PC-3 (cell line): ENCODE measurements around the gene ANKRD11. TPM values are rescaled to one million over a fixed set of nuclear protein-coding genes. Genes with fewer than 3 reads are reported as not detected.

ENCODE experiments used
- ATAC-seq: fragments of 200-7000 bp; cut with Tn5 transposase; 2 replicates; pipeline ENCODE4 v1.9.1; 2020; ENCODE audit warnings: mild to moderate bottlenecking, moderate library complexity
- BruUV-seq: library from RNA; stranded (reverse); fragments of 400-500 nt; replicated peaks from 2 replicates; lab custom pipeline; 2021; lab: Mats Ljungman, UMichigan
- CTCF ChIA-PET: fragments of 300-600 bp; sonication (Branson Sonifier 250); formaldehyde crosslinking; loops from one replicate; lab custom pipeline; 2022; ENCODE audit warnings: antibody characterized with exemption; lab: Charles Lee
- POLR2A ChIA-PET: fragments of 300-600 bp; sonication (Branson Sonifier 250); formaldehyde crosslinking; loops from one replicate; lab custom pipeline; 2022; ENCODE audit warnings: antibody characterized with exemption; ENCODE audit not compliant: unreplicated experiment; lab: Charles Lee
- DNase-seq: peaks from one replicate; pipeline ENCODE4 v3.0.0-alpha.2; 2015
- H2AFZ ChIP-seq: fragments of 300-600 bp; sonication (generic); 2 replicates; pipeline ENCODE4 v1.6.0; 2016; ENCODE audit warnings: antibody characterized with exemption, low read length
- H3F3A ChIP-seq: fragments of 300-600 bp; sonication (generic); one replicate; pipeline ENCODE4 v1.6.0; 2017; ENCODE audit warnings: antibody characterized with exemption, low read length, control low read depth, mild to moderate bottlenecking; ENCODE audit not compliant: unreplicated experiment
- H3K27ac ChIP-seq: fragments of 300-600 bp; sonication (generic); 2 replicates; pipeline ENCODE4 v1.5.1; 2016; ENCODE audit warnings: mild to moderate bottlenecking, low read length
- H3K27me3 ChIP-seq: fragments of 300-600 bp; sonication (generic); 2 replicates; pipeline ENCODE4 v1.6.1; 2016; ENCODE audit warnings: low read length, mixed read lengths
- H3K36me3 ChIP-seq: fragments of 300-600 bp; sonication (generic); 2 replicates; pipeline ENCODE4 v1.6.1; 2016; ENCODE audit warnings: low read depth, mixed run types, low read length, mixed read lengths
- H3K4me1 ChIP-seq: fragments of 300-600 bp; sonication (generic); 2 replicates; pipeline ENCODE4 v1.5.1; 2016; ENCODE audit warnings: low read length; ENCODE audit not compliant: insufficient read depth
- H3K4me2 ChIP-seq: fragments of 300-600 bp; sonication (generic); 2 replicates; pipeline ENCODE4 v1.6.0; 2016; ENCODE audit warnings: low read length
- H3K4me3 ChIP-seq: fragments of 300-600 bp; sonication (generic); 2 replicates; pipeline ENCODE4 v1.5.1; 2016; ENCODE audit warnings: mild to moderate bottlenecking, low read length, mixed read lengths
- H3K79me2 ChIP-seq: fragments of 300-600 bp; sonication (generic); 2 replicates; pipeline ENCODE4 v1.6.1; 2017; ENCODE audit warnings: low read length, mixed read lengths
- H3K9ac ChIP-seq: fragments of 300-600 bp; sonication (generic); 2 replicates; pipeline ENCODE4 v1.6.0; 2016; ENCODE audit warnings: mild to moderate bottlenecking, low read length
- H3K9me2 ChIP-seq: fragments of 300-600 bp; sonication (generic); replicated peaks from 2 replicates; pipeline ENCODE4 v1.6.1; 2016; ENCODE audit warnings: mixed run types, low read length, mixed read lengths
- H3K9me3 ChIP-seq: fragments of 300-600 bp; sonication (generic); 2 replicates; pipeline ENCODE4 v1.6.1; 2016; ENCODE audit warnings: low read length, mixed read lengths
- H4K20me1 ChIP-seq: fragments of 300-600 bp; sonication (generic); 2 replicates; pipeline ENCODE4 v1.6.1; 2016; ENCODE audit warnings: low read length, mixed read lengths
- EZH2 ChIP-seq: fragments of 300-600 bp; sonication (generic); IDR thresholded peaks from one replicate; pipeline ENCODE4 v1.6.1; 2017; ENCODE audit warnings: antibody characterized with exemption, mild to moderate bottlenecking, low read length; ENCODE audit not compliant: unreplicated experiment
- EZH2phosphoT487 ChIP-seq: fragments of 300-600 bp; sonication (generic); IDR thresholded peaks from 2 replicates; pipeline ENCODE4 v1.6.1; 2018; ENCODE audit warnings: mild to moderate bottlenecking, antibody characterized with exemption, low read length, borderline replicate concordance
- intact Hi-C: fragments of 100-400 bp; cut with micrococcal nuclease; formaldehyde crosslinking; loops from 2 replicates; pipeline ENCODE4 v1.9.0; 2023
- total RNA-seq: library from RNA; depleted of rRNA; stranded (reverse); fragments of >200 nt; gene quantifications from 2 replicates; pipeline ENCODE4 v1.2.3, GENCODE V29; 2014
- TF ChIP-seq, protein P1 (sequence below): fragments of 300-600 bp; sonication (generic); conservative IDR thresholded peaks from 2 replicates; pipeline ENCODE4 v1.5.1; 2017; ENCODE audit warnings: antibody characterized with exemption, low read depth, mild to moderate bottlenecking, low read length

The ANKRD11 gene
- total RNA-seq, 1 experiment from 2014 or later, result 65.0 TPM

DNA sequence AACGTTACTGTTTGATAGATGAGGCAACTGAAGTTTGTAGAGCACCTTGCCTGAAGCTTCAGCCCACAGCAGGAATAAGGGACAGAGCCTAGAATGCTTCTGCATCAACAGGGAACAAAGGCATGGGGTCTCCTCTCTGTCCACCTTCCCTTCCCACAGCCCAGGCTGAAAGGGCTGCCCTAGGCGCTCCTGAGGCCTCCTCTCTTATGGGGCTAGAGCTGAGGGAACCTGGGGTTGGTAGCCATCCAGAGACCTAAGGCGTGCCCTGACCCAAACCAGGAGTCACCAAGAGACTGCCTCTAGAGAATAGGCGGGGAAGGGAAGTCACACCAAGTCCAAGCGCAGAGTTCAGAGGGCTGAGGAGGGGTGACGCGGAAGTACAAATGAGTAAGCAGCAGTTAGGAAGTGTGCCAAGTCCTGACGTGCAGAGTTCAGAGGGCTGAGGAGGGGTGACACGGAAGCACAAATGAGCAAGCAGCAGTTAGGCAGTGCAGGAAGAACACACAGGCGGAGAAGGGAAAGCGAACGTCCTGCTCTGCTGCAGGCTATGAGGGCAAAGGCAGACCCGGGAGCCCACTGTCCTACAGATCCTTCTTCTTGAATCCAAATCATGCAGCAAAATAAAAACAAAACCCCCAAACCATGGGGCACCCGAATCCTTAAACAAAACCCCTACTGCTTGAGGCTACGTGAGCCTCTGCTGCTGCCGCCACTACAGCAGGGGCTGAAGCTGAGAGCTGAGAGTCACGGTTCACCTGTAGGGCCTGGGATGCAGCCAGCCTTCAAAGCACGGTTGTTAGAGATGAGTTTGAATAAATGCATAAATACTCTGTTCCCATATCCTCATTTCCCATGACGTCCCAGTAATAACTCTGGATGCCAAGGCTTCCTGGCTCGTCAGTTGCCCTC is 15.1 kb upstream of the ANKRD11 start:
- intact Hi-C loops, result loop anchor here (2.0 kb wide), 1 partner anchor 15 kb away; the partner anchor contains the start of gene ANKRD11
- peak overlapping the region; percentile 23; the same call in 1 of the 2 replicates for H3K4me3 ChIP-seq
- BruUV-seq, result TSS peak; percentile 14
- no peaks in the 10 kb centered on the region for H3K9me2 ChIP-seq
- H3K79me2 ChIP-seq, result peaks cover 37% of the 10 kb centered on the region
- TF ChIP-seq EZH2, result no peak
- TF ChIP-seq, protein P1, sequence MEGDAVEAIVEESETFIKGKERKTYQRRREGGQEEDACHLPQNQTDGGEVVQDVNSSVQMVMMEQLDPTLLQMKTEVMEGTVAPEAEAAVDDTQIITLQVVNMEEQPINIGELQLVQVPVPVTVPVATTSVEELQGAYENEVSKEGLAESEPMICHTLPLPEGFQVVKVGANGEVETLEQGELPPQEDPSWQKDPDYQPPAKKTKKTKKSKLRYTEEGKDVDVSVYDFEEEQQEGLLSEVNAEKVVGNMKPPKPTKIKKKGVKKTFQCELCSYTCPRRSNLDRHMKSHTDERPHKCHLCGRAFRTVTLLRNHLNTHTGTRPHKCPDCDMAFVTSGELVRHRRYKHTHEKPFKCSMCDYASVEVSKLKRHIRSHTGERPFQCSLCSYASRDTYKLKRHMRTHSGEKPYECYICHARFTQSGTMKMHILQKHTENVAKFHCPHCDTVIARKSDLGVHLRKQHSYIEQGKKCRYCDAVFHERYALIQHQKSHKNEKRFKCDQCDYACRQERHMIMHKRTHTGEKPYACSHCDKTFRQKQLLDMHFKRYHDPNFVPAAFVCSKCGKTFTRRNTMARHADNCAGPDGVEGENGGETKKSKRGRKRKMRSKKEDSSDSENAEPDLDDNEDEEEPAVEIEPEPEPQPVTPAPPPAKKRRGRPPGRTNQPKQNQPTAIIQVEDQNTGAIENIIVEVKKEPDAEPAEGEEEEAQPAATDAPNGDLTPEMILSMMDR, result no peak
- no peak for TF ChIP-seq EZH2phosphoT487
- H3K9ac ChIP-seq, result peak overlapping the region; percentile 100
- H3K9me3 ChIP-seq, result no peaks in the 10 kb centered on the region
- peak overlapping the region; percentile 71 for H3K4me2 ChIP-seq
- ChIA-PET CTCF (no interaction called here), POLR2A (interaction anchor here (0.5 to 0.6 kb wide), 2 partner anchors 17 to 176 kb away, joined by 3 to 16 read pairs; no protein-coding TSS in a partner anchor)
- peak overlapping the region; percentile 89 for H3K27ac ChIP-seq
- peaks cover under 1% of the 10 kb centered on the region for H3K36me3 ChIP-seq
- DNase-seq (peak; percentile 90), ATAC-seq (peak; percentile 32)
- H4K20me1 ChIP-seq, result no peaks in the 10 kb centered on the region
- H3K27me3 ChIP-seq, result no peaks in the 10 kb centered on the region
- no peak overlapping the region for H2AFZ ChIP-seq
- no peaks in the 10 kb centered on the region for H3F3A ChIP-seq
- peaks cover 39% of the 10 kb centered on the region for H3K4me1 ChIP-seq

DNA sequence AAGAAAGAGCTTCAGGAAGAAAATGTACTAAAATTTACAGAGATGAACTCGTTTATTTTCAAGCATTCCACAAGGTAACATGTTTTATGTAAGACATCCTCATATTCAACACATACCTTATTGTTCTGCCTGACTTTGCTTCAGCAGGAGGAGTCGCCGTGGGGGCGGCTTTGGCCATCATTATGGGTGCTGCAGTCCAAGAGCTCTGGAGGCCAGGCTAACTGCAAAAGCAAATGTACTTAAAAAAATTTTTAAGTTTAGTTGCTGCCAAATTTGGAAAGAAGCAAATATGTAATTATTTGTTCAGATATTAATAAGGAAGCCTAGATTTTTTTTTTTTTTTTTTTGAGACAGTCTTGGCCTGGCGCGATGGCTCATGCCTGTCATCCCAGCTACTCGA is 13.7 kb upstream of the ANKRD11 start:
- Histone ChIP-seq H3K27me3 (no peaks in the 10 kb centered on the region), H3K27ac (peak overlapping the region; percentile 89; the same call in 1 of the 2 replicates), H3K4me1 (peaks cover 36% of the 10 kb centered on the region), H3K36me3 (no peaks in the 10 kb centered on the region), H3K79me2 (peaks cover 23% of the 10 kb centered on the region), H3K4me3 (no peak overlapping the region), H3F3A (no peaks in the 10 kb centered on the region), H3K9me3 (no peaks in the 10 kb centered on the region), H3K4me2 (no peak overlapping the region), H2AFZ (no peak overlapping the region), H3K9ac (no peak overlapping the region), H4K20me1 (no peaks in the 10 kb centered on the region), H3K9me2 (no peaks in the 10 kb centered on the region)
- POLR2A ChIA-PET, result no interaction called here
- no TSS peak for BruUV-seq
- CTCF ChIA-PET, result no interaction called here
- TF ChIP-seq EZH2 (no peak), EZH2phosphoT487 (no peak)
- TF ChIP-seq, protein P1, result no peak
- ATAC-seq (no peak), DNase-seq (no peak)
- intact Hi-C loops, result loop anchor here (2.0 to 5.0 kb wide), 2 partner anchors 13 to 187 kb away; partner anchors contain the start of gene ANKRD11
